Activated naive CD4-positive, alpha-beta T cell treated with Interleukin-2 at 50 U/mL for 16 hours (primary cell): Measurements from ENCODE around the gene KRTAP10-2.

Source experiments
- DNase-seq: peaks from one replicate; pipeline ENCODE4 v3.0.0-alpha.2; 2020

The KRTAP10-2 gene

DNA sequence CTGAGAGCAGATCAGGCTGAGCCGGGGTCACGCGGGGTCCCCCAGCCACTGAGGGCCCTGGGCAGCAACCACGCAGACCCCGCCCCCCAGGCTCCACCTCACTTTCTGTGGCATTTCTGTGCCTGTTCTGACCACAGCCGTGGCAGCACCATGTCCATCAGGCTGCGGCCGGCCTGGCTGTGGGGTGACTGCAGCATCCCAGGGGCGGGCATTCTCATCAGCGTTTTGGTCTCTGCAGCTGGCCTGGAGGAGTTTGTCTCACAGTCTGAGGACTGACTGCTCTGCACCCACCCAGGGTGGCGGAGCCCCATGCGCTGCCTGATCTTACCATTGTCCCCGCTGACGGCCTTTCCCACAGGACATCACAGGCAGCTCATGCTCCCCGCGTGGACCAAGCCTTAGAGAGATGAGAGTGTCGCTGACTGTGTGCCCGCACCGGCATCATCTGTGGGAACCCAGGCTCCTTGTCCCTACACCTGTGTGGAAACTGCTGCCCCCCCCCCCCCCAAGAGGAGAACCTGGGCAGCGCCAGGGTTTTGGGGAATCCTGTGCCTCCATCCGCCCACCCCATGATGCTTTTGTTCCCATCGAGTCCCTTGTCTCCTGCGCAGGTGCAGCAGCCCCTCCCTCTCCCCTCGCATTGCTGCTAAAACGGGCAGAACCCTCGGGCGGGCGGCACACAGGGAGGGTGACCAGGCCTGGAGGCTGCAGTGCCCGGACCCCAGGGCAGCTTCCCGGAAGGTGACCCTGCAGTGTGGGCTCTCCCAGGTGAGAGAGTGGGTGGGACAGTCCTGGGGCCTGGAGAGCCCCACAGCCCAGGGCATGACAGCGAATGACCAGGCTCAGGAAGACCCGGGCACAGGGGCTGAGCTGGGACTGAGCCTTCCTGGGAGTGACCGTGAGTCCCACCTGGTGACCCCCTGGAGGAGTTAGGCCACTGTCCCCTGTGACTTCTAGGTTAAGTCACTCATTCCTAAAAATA is 13.1 kb downstream of the KRTAP10-2 start:
- no peak for DNase-seq

DNA sequence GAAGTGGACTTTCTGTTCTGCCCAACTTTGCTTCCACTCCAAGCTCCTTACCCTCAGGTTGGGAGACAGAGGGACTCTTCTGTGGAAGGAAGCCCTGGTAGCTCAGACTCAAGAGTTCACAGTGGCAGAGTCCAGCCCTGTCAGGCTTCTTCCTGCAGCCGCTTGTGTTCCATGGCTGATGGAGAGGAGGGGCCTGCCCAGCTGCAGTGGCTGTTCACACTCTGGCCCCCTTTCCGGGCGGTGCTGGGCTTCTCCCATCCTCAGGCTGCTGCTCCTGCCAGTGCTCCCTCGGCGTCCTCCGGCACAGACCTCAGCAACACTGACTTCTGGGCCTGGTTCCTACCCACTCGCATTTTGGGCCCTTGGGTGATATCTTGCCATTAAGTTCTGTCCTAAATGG is 15.3 kb downstream of the KRTAP10-2 start:
- no peak for DNase-seq

DNA sequence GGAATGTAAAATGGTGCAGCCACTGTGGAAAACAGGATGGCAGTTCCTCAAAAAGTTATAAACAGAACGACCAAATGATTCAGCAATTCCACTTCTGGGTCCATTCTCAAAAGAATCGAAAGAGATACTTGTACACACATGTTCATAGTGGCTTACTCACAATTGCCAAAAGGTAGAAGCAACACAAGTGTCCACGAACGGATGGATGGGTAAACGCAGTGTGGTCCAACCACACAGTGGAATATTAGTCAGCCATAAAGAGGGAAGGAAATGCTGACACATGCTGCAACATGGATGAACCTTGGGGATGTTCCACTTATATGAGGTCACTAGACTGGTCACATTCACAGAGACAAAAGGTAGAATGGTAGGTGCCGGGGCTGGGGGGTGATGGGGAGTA is 16.6 kb downstream of the KRTAP10-2 start:
- no peak for DNase-seq

DNA sequence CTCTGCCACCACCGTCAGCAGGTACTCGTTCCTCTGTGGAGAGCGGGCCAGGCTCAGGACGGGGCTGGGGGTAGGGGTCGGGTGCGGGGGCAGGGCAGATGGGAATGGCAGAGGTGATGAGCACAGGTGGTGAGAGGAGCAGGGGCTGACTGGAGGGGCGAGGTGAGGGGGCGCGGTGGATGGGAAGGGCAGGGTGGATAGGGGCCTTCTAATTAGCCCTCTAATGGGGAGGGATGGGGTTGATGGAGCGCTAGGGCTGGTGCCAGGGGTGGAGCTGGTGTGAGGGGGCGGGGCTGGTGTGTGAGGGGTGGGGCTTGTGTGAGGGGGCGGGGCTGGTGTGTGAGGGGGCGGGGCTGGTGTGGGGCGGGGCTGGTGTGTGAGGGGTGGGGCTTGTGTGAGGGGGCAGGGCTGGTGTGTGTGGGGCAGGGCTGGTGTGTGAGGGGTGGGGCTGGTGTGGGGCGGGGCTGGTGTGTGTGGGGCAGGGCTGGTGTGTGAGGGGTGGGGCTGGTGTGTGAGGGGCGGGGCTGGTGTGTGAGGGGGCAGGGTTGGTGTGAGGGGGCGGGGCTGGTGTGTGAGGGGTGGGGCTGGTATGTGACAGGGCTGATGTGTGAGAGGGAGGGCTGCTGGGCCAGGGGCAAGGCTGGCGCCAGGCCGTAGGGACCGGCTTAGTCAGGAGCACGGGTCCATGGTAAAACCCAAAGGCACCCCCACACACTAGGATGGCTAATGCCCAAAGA is 17.2 kb downstream of the KRTAP10-2 start:
- DNase-seq: no peak

GRCh38 chr21:44533121-44533890 is 18.0 kb downstream of the KRTAP10-2 start:
- DNase-seq: no peak

- DNase-seq: no peak
These were observed 18.6 kb downstream of the KRTAP10-2 start for GRCh38 chr21:44532712-44533111.

- no peak for DNase-seq
These were observed 19.4 kb downstream of the KRTAP10-2 start for GRCh38 chr21:44531606-44532564.

DNA sequence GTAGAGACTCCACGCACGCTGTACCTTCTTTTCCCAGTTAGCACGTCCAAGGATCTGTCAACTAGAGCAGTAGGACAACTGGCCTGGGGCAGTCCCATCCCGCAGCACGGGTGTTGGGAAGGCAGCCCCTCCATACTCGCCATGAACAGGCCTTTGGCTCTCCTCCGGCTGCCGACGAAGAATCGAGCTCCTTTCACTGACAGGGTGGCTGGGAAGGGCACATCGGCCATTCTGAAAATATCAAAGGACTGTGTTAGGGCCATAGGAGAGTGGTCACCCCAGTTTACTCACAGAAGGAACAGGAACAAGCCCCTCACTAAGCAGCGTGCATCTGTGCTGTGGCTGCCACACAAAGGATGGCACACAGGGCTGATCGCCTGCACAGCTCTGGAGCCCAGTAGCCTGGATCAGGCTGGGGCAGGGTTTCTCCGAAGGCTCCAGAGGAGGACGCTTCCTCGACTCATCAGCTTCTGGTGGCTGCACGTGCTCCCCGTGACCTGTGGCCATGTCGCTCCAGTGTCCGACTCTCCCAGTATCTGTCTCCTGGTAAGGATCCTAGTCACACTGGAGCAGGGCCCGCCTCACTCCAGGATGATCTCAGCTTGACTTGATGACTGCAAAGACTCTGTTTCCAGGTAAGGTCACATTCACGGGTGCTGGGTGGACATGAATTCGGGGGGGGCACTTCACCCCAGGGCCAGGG is 20.3 kb downstream of the KRTAP10-2 start:
- DNase-seq: no peak

DNA sequence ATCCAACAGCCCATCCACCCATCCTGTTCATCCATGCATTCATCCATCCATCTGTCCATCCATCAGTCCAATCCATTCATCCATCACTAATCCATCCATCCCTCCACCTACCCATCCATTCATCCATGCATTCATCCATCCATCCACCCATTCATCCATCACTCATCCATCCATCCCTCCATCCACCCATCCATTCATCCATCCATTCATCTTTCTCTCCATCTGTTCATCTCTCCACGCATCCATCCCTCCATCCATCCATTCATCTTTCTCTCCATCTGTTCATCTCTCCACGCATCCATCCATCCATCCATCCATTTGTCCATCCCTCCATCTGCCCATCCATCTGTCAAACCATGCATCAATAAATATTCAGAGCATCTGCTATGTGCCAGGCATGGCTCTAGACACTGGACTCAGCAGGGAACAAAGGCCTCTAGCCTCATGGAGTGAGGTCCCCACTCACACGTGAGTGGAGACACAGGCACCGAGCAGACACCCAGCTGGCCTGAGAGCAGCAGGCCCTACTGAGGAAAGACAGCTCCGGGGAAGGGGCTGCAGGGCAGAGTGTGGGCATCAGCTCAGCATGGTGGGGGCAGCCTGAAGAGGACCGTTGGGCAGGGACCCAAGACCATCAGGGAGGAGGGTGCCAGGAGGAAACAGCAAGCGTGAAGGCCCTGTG is 20.9 kb downstream of the KRTAP10-2 start:
- DNase-seq: no peak

- no peak for DNase-seq
These were observed 21.7 kb downstream of the KRTAP10-2 start for GRCh38 chr21:44529503-44530125.

- no peak for DNase-seq
These were observed 22.3 kb downstream of the KRTAP10-2 start for GRCh38 chr21:44529011-44529421.

- no peak for DNase-seq
These were observed 22.7 kb downstream of the KRTAP10-2 start for GRCh38 chr21:44528634-44528995.

GRCh38 chr21:44527983-44528633 is 23.2 kb downstream of the KRTAP10-2 start:
- no peak for DNase-seq

DNA sequence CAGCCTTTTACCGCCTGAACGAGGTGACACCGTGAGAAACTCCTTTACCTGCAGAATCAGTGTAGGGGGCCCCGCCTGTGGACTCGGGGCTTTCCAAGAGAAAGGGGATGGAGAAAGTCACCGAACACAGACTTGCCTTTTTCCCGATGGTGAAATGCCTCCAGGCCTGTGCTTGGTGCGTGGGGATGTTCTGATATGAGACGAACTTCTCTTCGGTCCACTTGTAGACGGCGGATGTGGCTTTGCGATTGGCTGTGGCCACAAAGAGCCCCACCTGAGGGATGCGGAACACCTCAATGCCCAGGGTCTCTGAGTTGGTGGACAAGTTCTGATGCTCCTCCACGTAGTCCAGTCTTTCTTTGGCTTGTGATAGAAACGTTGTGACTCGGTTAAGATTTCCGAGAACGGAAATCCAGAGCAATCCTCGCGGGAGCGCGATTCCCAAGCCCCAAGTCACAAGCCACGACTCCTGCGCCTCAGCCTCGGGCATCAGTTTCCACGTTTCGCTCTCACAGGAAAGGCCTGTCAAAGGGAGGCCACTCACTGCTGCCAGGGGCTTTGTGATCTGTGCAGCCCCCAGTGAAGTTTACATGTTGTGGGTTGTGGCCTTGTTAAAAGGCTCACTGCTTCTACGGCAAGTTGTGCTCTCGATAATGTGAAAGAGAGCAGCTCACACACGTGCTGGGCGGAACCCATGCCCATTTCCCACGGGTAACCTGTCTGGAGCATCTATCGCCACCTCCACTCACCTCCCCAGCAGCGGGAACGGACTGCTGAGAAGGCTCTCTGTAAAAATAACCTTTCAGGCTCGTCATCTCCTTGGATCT is 23.9 kb downstream of the KRTAP10-2 start:
- no peak for DNase-seq

GRCh38 chr21:44526096-44526997 is 25.0 kb downstream of the KRTAP10-2 start:
- DNase-seq: no peak

- no peak for DNase-seq
These were observed 25.8 kb downstream of the KRTAP10-2 start for GRCh38 chr21:44525391-44526095.
